ENCODE results near the gene ARMH1. TPM values are rescaled to one million over a fixed set of nuclear protein-coding genes. Genes with fewer than 3 reads are reported as not detected.

Gene ARMH1
- total RNA-seq, 6 donors from 2014 or later: 4.6 to 29.3 (median 13.0) TPM

GRCh38 chr1:44651069-44651468 lies 23.4 kb upstream of the ARMH1 start:
- WGBS, 2 donors: 85 to 88% methylated on average over 8 of the region's 8 CpGs
- Histone ChIP-seq H3K27ac (no peak overlapping the region), H3K27me3 (no peaks in the 10 kb centered on the region), H3K4me1 (no peaks in the 10 kb centered on the region), H3K36me3 (peaks cover 17 to 75% (median 55%) of the 10 kb centered on the region in 4 donors), H3K9me3 (no peaks in the 10 kb centered on the region), H3K4me3 (no peak overlapping the region)
- TF ChIP-seq POLR2AphosphoS5 (IDR thresholded peaks at IDR 0.05): no peak
- TF ChIP-seq CTCF (IDR thresholded peaks at IDR 0.05): no peak
- TF ChIP-seq EP300 (IDR thresholded peaks at IDR 0.05): no peak
- no peak for TF ChIP-seq POLR2A (IDR thresholded peaks at IDR 0.05)
- no peak for ATAC-seq (ENCODE audit: low FRiP score in 2 of 2)
- DNase-seq: no peak

GRCh38 chr1:44652445-44653106 lies 21.9 kb upstream of the ARMH1 start:
- DNase-seq (peak in 1 of 2 donors; percentile 80), ATAC-seq (ENCODE audit: low FRiP score in 2 of 2) (peak; percentile 89 to 93)
- WGBS, 2 donors: 48 to 63% methylated on average over 7 of the region's 7 CpGs
- Histone ChIP-seq H3K27ac (no peak overlapping the region), H3K9me3 (no peaks in the 10 kb centered on the region), H3K36me3 (peaks cover 17 to 62% (median 42%) of the 10 kb centered on the region in 4 donors), H3K27me3 (no peaks in the 10 kb centered on the region), H3K4me1 (no peaks in the 10 kb centered on the region), H3K4me3 (no peak overlapping the region)
- TF ChIP-seq CTCF (IDR thresholded peaks at IDR 0.05) (peak; percentile 91 to 97 (median 92)), POLR2A (IDR thresholded peaks at IDR 0.05) (no peak)

GRCh38 chr1:44653107-44653964 lies 21.2 kb upstream of the ARMH1 start:
- no peak for DNase-seq
- 65 to 66% methylated on average over 11 of the region's 11 CpGs for WGBS, 2 donors
- TF ChIP-seq EP300 (IDR thresholded peaks at IDR 0.05) (no peak), POLR2A (IDR thresholded peaks at IDR 0.05) (no peak), CTCF (IDR thresholded peaks at IDR 0.05) (peak in 1 of 6 experiments; percentile 0), POLR2AphosphoS5 (IDR thresholded peaks at IDR 0.05) (no peak)
- no peak overlapping the region for H3K27ac ChIP-seq
- no peaks in the 10 kb centered on the region for H3K4me1 ChIP-seq
- ATAC-seq (ENCODE audit: low FRiP score in 2 of 2): no peak
- H3K4me3 ChIP-seq: no peak overlapping the region
- H3K36me3 ChIP-seq: peaks cover 17 to 56% (median 36%) of the 10 kb centered on the region in 4 donors
- H3K9me3 ChIP-seq: no peaks in the 10 kb centered on the region
- no peaks in the 10 kb centered on the region for H3K27me3 ChIP-seq

- no peak overlapping the region for H3K27ac ChIP-seq
- DNase-seq: peak in 1 of 2 donors; percentile 75
- H3K9me3 ChIP-seq: no peaks in the 10 kb centered on the region
- TF ChIP-seq POLR2AphosphoS5 (IDR thresholded peaks at IDR 0.05) (no peak), EP300 (IDR thresholded peaks at IDR 0.05) (no peak)
- H3K36me3 ChIP-seq: peaks cover 13 to 44% (median 30%) of the 10 kb centered on the region in 4 donors
- no peak overlapping the region for H3K4me3 ChIP-seq
- no peaks in the 10 kb centered on the region for H3K27me3 ChIP-seq
- WGBS, 2 donors: 93 to 96% methylated on average over 31 to 35 of the region's 35 CpGs
- H3K4me1 ChIP-seq: no peaks in the 10 kb centered on the region
- no peak for ATAC-seq (ENCODE audit: low FRiP score in 2 of 2)
Observed at GRCh38 chr1:44654621-44655187, 19.8 kb upstream of the ARMH1 start.

- WGBS, 2 donors: 71 to 79% methylated on average over 4 to 5 of the region's 5 CpGs
- DNase-seq: peak in 1 of 2 donors; percentile 61
- Histone ChIP-seq H3K4me3 (no peak overlapping the region), H3K9me3 (no peaks in the 10 kb centered on the region), H3K27me3 (no peaks in the 10 kb centered on the region), H3K27ac (no peak overlapping the region), H3K4me1 (peaks cover 0 to 8% (median 6%) of the 10 kb centered on the region in 4 donors), H3K36me3 (peaks cover 4 to 35% (median 21%) of the 10 kb centered on the region in 4 donors)
- ATAC-seq (ENCODE audit: low FRiP score in 2 of 2): peak in 1 of 2 donors; percentile 28
- TF ChIP-seq POLR2A (IDR thresholded peaks at IDR 0.05) (no peak), POLR2AphosphoS5 (IDR thresholded peaks at IDR 0.05) (no peak), CTCF (IDR thresholded peaks at IDR 0.05) (peak; percentile 32 to 55 (median 44)), EP300 (IDR thresholded peaks at IDR 0.05) (no peak)
Observed at GRCh38 chr1:44655609-44656008, 18.9 kb upstream of the ARMH1 start.
